Lower leg skin (tissue), 4 donors: ENCODE data around the gene ARL6IP5. TPM values are rescaled to one million over a fixed set of nuclear protein-coding genes. Genes with fewer than 3 reads are reported as not detected.

Experiments
- DNase-seq, 2 donors: peaks; one replicate each; pipeline ENCODE4 v3.0.0-alpha.2; 2019; ENCODE audit warnings: low spot score in 2 of 2
- H3K4me3 ChIP-seq: fragments of 200-600 bp; sonication (generic); 2 replicates; pipeline ENCODE4 v1.5.1; 2017; ENCODE audit warnings: mild to moderate bottlenecking, low read depth; ENCODE audit not compliant: poor library complexity, severe bottlenecking
- CTCF ChIP-seq, 3 donors: fragments of 450-650 bp; IDR thresholded peaks; one replicate each; pipeline ENCODE4 v1.5.1; 2016; ENCODE audit warnings: antibody characterized with exemption in 3 of 3, mild to moderate bottlenecking in 3 of 3, moderate library complexity in 2 of 3
- POLR2A ChIP-seq, 2 donors: fragments of 450-650 bp; IDR thresholded peaks; one replicate each; pipeline ENCODE4 v1.6.1; 2016 to 2017; ENCODE audit warnings: antibody characterized with exemption in 2 of 2, mild to moderate bottlenecking in 1 of 2, moderate library complexity in 1 of 2
- WGBS, 2 donors: methylation state at CpG; one replicate each; pipeline ENCODE4 v1.1.5; 2018; 5-methylcytosine and 5-hydroxymethylcytosine counted together
- intact Hi-C: fragments of 100-400 bp; cut with DNase I; formaldehyde crosslinking; loops from one replicate; pipeline ENCODE4 v1.15.0; 2023; ENCODE audit warnings: low total_unique reads
- total RNA-seq, 4 donors: library from RNA; depleted of rRNA; stranded (reverse); fragments of >200 nt; gene quantifications; one replicate each; pipeline ENCODE4 v1.1.0, GENCODE V29; 2016

Gene ARL6IP5
- total RNA-seq, 4 donors from 2014 or later: 28.1 to 75.9 (median 54.1) TPM

DNA sequence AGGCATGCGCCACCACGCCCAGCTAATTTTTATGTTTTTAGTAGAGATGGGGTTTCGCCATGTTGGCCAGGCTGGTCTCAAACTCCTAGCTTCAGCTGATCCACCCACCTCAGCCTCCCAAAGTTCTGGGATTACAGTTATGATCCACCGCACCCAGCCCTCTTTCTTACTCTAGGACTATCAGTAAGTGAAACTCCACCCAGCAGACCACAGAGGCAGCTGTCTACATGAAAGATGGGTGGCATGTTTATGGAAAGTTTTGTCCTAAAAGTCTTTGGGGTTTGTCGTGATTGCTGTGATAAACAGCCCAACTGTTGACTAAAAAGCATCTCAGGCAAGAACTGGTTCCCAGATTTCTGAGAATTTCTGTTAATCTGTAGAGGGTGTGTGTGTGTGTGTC, 10.9 kb downstream of the ARL6IP5 start:
- no peak for TF ChIP-seq POLR2A (IDR thresholded peaks at IDR 0.05)
- H3K4me3 ChIP-seq: no peak overlapping the region
- no peak for DNase-seq
- WGBS, 2 donors: 68 to 70% methylated on average over 5 of the region's 5 CpGs
- intact Hi-C loops: no loop called here

DNA sequence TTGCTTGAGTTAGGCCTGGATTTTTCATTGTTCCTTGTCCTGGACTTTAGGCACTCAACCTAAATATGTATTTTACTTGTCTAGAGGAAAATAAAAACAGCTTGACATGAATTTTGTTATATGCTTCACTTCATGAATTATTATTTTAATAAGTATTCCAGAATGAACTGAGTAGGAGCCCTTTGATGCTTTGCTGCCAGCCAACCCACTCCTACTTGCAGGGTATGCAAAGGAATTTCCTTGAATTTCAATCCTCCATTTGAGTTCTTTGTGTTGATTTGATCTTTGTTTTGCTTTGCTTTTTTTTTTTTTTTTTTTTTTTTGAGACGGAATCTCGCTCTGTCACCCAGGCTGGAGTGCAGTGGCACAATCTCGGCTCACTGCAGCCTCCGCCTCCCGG, 11.6 kb downstream of the ARL6IP5 start:
- no peak for DNase-seq
- no peak overlapping the region for H3K4me3 ChIP-seq
- intact Hi-C loops: no loop called here
- TF ChIP-seq POLR2A (IDR thresholded peaks at IDR 0.05): no peak
- TF ChIP-seq CTCF (IDR thresholded peaks at IDR 0.05): no peak
- WGBS, 2 donors: 90 to 96% methylated on average over 5 of the region's 5 CpGs

DNA sequence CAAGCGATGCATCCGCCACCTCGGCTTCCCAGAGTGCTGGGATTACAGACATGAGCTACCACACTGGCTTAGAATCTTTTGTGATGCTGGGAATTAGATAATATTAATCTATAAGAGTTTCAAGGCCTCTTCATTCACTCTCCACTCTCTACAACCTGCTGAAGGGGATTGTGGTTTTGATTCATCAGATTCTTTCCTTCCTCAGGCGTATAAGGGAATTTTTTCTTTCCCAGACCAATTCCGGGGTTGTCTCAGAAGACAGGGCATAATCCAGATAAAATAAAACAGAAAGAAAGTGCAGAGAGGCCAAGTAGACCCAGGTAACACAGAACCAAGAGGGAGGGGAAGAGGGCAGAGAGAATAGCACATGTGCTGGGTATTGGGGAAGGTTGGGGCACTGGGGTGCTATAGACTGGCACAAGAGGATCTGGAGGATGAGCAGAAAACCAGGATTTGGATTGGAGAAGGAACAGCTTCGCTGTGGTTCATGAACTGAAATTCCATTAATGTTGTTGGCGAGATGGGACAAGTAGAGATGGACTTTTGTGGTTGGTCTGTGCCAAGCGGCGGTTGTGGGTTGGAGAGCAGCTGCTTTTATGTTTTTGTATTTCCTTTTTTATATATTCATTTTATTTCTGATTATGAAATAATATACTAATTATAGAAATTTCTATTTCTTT, 12.8 kb downstream of the ARL6IP5 start:
- no peak overlapping the region for H3K4me3 ChIP-seq
- no peak for DNase-seq
- WGBS, 2 donors: 80 to 89% methylated on average over 9 of the region's 9 CpGs
- intact Hi-C loops: no loop called here
- TF ChIP-seq CTCF (IDR thresholded peaks at IDR 0.05) (no peak), POLR2A (IDR thresholded peaks at IDR 0.05) (no peak)

DNA sequence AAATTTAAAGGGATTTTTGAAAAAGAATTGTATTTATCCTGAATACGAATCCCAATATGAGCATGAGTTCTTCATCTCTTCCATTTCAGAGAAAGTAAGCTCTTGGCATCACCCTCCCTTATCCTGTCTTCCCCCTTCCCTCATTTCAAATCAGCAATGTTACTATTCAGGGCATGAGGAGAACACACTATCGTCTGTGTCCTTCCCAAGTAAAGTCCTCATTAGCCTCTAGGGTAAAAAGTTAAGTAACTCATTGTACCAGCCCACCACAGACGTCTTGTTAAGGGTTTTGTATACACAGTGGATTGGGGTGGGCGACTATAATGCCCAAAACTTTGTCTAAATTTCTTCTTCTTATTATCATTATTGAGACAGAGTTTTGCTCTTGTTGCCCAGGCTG, 14.8 kb downstream of the ARL6IP5 start:
- no peak for DNase-seq
- TF ChIP-seq POLR2A (IDR thresholded peaks at IDR 0.05) (no peak), CTCF (IDR thresholded peaks at IDR 0.05) (no peak)
- no peak overlapping the region for H3K4me3 ChIP-seq
- WGBS, 2 donors: 89 to 91% methylated on average over 4 of the region's 4 CpGs
- intact Hi-C loops: no loop called here

GRCh38 chr3:69102384-69102783, 17.6 kb downstream of the ARL6IP5 start:
- DNase-seq: no peak
- 92 to 99% methylated on average over 4 of the region's 4 CpGs for WGBS, 2 donors
- intact Hi-C loops: no loop called here
- H3K4me3 ChIP-seq: no peak overlapping the region
- no peak for TF ChIP-seq CTCF (IDR thresholded peaks at IDR 0.05)
- TF ChIP-seq POLR2A (IDR thresholded peaks at IDR 0.05): no peak

DNA sequence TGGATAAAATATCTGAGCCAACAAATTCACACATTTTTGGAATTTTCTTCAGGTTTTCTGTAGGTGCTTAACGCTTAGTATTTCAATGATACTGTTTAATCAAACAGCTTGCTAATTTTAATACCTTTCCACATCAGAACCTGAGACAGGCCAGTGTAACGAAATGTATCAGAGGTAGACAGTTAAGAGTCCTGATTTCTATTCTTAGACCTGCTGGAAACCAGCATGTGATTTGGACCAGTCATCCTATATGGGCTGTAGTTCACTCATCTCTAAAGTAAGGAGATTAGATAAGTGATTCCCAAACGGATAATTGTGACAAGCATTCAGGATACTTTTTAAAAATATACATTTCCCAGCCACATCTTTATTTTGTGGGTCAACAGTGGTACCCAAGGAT, 18.4 kb downstream of the ARL6IP5 start:
- intact Hi-C loops: no loop called here
- 93 to 94% methylated on average over 3 of the region's 3 CpGs for WGBS, 2 donors
- TF ChIP-seq POLR2A (IDR thresholded peaks at IDR 0.05) (no peak), CTCF (IDR thresholded peaks at IDR 0.05) (no peak)
- no peak overlapping the region for H3K4me3 ChIP-seq
- DNase-seq: no peak
